Mesothelial cell of epicardium (in vitro differentiated cells): Measurements from ENCODE around the gene CTNS. TPM values are rescaled to one million over a fixed set of nuclear protein-coding genes. Genes with fewer than 3 reads are reported as not detected.

Experiments
- DNase-seq, 2 experiments: peaks; one replicate each; pipeline ENCODE4 v3.0.0; 2021; ENCODE audit warnings: low spot score in 2 of 2; ENCODE audit not compliant: unreplicated experiment in 2 of 2
- H3K27ac Mint-ChIP-seq: 2 replicates; pipeline ENCODE4 v1.8.0; 2021; ENCODE audit warnings: mixed read lengths
- H3K27me3 Mint-ChIP-seq: 2 replicates; pipeline ENCODE4 v1.8.0; 2021; ENCODE audit warnings: low read depth, mixed read lengths
- H3K36me3 Mint-ChIP-seq: 2 replicates; pipeline ENCODE4 v1.8.0; 2021; ENCODE audit warnings: mixed read lengths
- H3K4me1 Mint-ChIP-seq: 2 replicates; pipeline ENCODE4 v1.8.0; 2021; ENCODE audit warnings: mixed read lengths
- H3K4me3 Mint-ChIP-seq: 2 replicates; pipeline ENCODE4 v1.8.0; 2021; ENCODE audit warnings: mild to moderate bottlenecking, moderate library complexity, mixed read lengths
- H3K9me3 Mint-ChIP-seq: 2 replicates; pipeline ENCODE4 v1.8.0; 2021; ENCODE audit warnings: mixed read lengths
- total RNA-seq: library from RNA; stranded (reverse); gene quantifications from 3 replicates; pipeline ENCODE4 v1.2.1, GENCODE V29; 2021
- TF ChIP-seq, protein P1 (sequence below): fragments of 200-600 bp; sonication (generic); IDR thresholded peaks from one replicate; pipeline ENCODE4 v1.5.0; 2021; ENCODE audit warnings: antibody characterized with exemption; ENCODE audit not compliant: unreplicated experiment

CTNS gene
- total RNA-seq: 11.1 to 13.4 TPM (median 12.0 TPM) in 3 replicates

DNA sequence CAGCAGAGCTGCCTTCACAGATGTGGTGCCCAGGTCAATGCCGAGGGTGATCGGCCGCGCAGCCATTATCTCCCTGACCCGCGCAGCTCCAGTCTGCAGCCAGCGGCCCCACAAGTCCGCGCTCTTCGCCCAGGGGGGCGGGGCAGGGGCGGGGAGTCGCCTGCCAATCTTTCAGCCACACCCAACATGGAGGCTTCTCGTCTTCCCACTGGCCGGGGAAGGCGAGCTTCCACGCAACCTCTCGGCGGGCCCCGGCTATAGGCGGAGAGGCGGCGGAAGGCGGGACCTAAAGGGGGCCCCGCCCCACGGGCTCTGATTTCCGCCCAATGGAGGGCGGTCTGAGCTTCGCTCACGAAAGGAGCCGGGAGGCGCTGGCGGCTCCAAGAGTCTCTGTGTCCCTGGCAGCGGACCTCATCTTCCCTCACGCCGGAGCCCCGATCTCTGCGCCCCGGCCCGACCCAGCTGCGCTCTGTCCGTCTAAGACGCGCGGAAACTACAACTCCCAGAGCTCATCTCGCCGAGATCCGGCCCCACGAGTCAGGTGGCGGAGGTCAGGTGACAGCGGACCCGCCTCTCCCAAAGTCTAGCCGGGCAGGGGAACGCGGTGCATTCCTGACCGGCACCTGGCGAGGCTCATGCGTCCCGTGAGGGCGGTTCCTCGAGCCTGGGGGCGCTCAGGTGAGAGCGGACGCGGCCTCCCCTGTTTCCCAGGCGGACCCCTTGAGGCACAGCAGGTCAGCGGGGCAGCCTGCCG, at the start of gene CTNS, which contains the start of gene SHPK:
Gene CTNS (plus strand): TSS at position 607 of the 754 bp plus-strand sequence. CDS start 3,447 bp downstream, outside the sequence.
Gene SHPK (minus strand): TSS at position 97 of the 754 bp plus-strand sequence. CDS start 31 bp downstream, at position 66.
- peak within 1 kb of the TSS; percentile 99 for H3K27ac Mint-ChIP-seq
- H3K36me3 Mint-ChIP-seq: peaks cover 6% of the 10 kb centered on the region
- DNase-seq: peak; percentile 92 to 96
- TF ChIP-seq, protein P1, sequence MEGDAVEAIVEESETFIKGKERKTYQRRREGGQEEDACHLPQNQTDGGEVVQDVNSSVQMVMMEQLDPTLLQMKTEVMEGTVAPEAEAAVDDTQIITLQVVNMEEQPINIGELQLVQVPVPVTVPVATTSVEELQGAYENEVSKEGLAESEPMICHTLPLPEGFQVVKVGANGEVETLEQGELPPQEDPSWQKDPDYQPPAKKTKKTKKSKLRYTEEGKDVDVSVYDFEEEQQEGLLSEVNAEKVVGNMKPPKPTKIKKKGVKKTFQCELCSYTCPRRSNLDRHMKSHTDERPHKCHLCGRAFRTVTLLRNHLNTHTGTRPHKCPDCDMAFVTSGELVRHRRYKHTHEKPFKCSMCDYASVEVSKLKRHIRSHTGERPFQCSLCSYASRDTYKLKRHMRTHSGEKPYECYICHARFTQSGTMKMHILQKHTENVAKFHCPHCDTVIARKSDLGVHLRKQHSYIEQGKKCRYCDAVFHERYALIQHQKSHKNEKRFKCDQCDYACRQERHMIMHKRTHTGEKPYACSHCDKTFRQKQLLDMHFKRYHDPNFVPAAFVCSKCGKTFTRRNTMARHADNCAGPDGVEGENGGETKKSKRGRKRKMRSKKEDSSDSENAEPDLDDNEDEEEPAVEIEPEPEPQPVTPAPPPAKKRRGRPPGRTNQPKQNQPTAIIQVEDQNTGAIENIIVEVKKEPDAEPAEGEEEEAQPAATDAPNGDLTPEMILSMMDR: no peak
- H3K4me1 Mint-ChIP-seq: peaks cover 17% of the 10 kb centered on the region
- no peaks in the 10 kb centered on the region for H3K9me3 Mint-ChIP-seq
- H3K27me3 Mint-ChIP-seq: no peaks in the 10 kb centered on the region
- peak within 1 kb of the TSS; percentile 99 for H3K4me3 Mint-ChIP-seq

DNA sequence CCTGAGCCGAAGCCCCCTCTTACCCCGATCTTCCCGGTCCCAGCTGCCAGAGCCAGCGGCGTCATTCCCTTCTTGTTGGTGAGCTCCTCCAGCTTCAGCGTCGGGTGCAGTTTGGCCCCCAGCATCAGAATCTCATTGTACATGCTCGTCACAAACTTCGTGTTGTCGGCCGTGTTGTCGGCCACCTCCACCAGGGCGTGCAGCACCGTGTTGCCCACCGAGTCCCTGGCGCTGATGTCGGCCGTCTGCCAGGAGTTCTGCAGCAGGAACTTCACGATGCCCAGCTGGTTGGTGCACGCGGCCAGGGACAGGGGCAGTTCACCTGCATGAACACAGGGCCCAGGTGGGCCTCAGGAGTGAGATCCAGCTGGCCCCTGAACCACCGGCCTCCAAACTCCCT, 46.8 kb upstream of the CTNS start:
- TF ChIP-seq, protein P1: no peak
- Mint-ChIP-seq H3K9me3 (no peaks in the 10 kb centered on the region), H3K27me3 (no peaks in the 10 kb centered on the region), H3K27ac (no peak overlapping the region), H3K4me1 (peaks cover 4% of the 10 kb centered on the region), H3K4me3 (no peak overlapping the region), H3K36me3 (peaks cover 15% of the 10 kb centered on the region)
- DNase-seq: no peak

DNA sequence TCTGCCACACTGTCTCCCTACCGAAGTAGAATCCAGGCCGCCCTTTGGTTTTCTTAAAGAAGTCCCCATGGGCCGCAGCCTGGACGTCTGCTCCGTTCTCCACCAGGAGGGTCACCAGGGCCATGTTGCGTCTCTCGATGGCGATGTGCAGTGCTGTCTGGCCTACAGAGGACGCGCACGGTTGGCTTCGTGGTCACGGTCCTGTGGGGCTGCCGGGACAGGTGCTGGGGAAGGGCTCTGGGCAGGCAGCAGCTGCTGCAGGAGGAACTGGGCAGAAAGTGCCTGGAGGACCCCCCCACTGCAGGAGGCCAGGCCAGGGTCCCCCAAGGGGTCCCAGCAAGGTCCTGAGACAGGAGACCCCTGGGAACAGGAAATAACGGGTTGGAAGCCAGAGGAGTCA, 46.3 kb upstream of the CTNS start:
- no peak overlapping the region for H3K27ac Mint-ChIP-seq
- peaks cover 15% of the 10 kb centered on the region for H3K36me3 Mint-ChIP-seq
- H3K27me3 Mint-ChIP-seq: no peaks in the 10 kb centered on the region
- TF ChIP-seq, protein P1: no peak
- peaks cover 4% of the 10 kb centered on the region for H3K4me1 Mint-ChIP-seq
- H3K9me3 Mint-ChIP-seq: no peaks in the 10 kb centered on the region
- DNase-seq: no peak
- no peak overlapping the region for H3K4me3 Mint-ChIP-seq

DNA sequence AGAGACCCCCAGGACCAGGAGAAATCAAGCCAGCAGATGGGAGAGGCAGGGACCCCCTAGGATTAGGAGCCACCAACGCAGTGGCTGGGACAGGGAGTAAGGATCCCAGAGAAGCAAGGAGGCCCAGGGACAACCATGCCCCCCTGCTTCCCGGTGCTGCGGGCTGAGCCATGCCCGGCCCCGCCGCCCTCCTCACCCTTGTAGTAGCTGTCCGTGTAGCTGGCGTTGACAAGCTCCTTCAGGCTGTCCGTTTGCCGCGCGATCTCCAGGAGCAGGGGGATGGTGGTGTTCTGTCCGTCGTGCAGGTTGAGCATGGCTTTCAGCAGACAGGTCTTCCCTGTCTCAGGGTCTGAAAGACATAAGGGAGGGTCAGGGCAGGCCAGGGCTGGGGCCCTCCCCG, 45.8 kb upstream of the CTNS start:
- Mint-ChIP-seq H3K9me3 (no peaks in the 10 kb centered on the region), H3K36me3 (peaks cover 15% of the 10 kb centered on the region), H3K27me3 (no peaks in the 10 kb centered on the region), H3K4me3 (no peak overlapping the region), H3K4me1 (peaks cover 4% of the 10 kb centered on the region), H3K27ac (no peak overlapping the region)
- no peak for DNase-seq
- TF ChIP-seq, protein P1: no peak

DNA sequence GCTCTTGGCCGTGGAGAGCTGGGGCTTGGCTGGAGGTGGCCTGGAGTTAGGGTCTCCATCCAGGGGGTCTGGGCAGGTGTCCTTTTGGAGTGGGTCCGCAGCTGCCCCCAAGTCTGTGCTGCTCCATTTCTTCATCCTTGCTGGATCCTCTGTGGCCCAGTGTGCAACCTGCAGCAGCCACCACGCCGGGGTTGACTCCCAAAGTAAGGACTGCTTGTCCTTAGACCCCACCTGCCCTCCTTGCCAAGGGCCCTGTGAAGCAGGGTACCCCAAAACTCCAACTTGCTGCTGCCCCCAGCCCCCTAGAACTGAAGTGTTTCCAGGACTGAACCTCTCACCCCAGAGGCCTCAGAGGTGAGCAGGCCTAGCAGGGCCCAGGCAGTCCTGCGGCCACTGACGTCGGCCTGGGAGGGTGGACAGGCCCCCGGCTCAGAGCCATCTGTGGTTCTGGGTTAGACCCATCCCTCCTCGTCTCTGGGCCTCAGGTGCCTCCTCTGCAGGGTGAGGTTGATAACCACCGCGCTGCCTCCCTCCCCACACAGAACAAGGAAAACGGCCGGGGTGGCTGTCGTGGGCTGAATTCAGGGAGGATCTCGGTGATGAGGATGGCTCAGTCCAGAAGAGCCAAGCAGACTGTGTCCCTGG, 44.2 kb upstream of the CTNS start:
- Mint-ChIP-seq H3K27ac (no peak overlapping the region), H3K36me3 (peaks cover 13% of the 10 kb centered on the region), H3K4me1 (peaks cover 4% of the 10 kb centered on the region), H3K27me3 (no peaks in the 10 kb centered on the region), H3K4me3 (no peak overlapping the region), H3K9me3 (no peaks in the 10 kb centered on the region)
- TF ChIP-seq, protein P1: no peak
- DNase-seq: no peak
